ENCODE measurements around the gene KLK13.
A peak's percentile ranks its signal among the peaks of the same experiment; 100 is the strongest.

The KLK13 gene

GRCh38 chr19:51064534-51065220, at the start of gene KLK13:
KLK13 (minus strand) TSS chr19:51065092; CDS start chr19:51065067, 25 bp downstream.
- DNase-seq = no peak

GRCh38 chr19:51114087-51114729, 49.3 kb upstream of the KLK13 start:
- no peak for DNase-seq

DNA sequence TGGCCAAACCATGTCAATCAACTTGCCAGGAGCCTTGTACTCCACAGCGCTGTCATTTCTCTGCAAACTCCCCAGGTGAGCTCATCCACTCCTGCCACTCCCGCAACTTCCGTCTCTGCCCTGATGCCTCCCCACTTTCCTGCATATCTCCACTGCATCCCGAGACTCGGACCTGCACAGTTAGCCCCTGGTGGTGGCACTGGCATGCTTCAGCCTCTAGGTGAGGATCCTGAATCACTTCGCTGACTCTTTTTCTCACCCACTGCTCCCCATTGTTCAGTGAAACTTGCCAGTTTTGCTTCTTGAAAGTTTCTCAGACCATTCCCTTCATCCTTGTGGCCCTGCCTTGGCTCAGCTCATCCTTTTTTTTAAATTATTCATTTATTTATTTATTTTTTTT, 46.7 kb upstream of the KLK13 start:
- DNase-seq = no peak

DNA sequence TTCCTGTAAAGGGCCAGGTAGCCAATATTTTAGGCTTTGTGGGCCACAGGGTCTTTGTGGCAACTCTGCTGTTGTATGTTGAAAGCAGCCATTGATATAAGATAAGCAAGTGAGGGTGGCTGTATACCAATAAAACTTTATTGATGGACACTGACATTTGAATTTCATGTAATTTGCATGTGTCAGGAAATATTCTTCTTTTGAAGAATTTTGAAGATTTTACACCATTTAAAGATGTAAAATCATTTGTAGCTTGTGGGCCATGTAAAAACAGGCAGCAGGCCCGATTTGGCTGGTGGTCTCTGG, 45.7 kb upstream of the KLK13 start:
- no peak for DNase-seq

- no peak for DNase-seq
These were observed 43.9 kb upstream of the KLK13 start for GRCh38 chr19:51108805-51109146.

DNA sequence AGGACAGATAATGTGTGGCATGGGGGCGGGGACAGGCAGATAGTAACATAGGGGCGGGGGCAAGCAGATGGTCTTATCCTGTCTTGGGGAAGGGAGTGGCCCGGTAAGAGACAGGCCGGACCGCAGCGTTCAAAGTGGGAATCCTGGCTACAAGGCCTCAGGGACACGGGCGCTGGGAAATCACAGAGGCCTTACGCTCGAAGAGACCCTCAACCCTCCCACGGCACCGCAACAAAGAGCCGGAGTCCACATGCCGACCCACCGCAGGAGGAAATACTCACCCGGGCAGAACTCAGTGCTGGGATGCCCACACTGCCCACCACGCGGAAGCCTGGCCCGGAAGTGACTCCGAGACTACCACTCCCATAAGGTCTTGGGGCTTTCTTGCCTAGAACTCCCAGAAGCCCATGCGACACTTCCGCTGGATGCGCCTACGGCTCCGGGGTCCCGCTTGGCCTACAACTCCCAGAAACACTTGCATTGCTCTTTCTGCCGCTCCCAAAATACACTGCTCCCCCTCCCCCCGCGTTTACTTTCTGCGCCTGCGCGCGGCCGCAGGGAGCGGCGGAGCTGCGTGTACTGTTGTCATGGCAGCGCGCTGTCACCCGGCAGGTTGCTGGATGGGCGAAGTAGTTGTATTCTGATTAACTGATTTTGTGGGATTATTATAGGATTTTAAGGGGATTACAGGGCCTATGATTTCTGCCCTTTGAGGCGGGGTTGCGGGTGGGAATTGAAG, 43.3 kb upstream of the KLK13 start, which contains the start of gene CTU1:
Gene CTU1 (minus strand): TSS at position 344 of the 739 bp plus-strand sequence. CDS start 3,840 bp downstream, outside the sequence.
- DNase-seq = peak; percentile 96 to 99

DNA sequence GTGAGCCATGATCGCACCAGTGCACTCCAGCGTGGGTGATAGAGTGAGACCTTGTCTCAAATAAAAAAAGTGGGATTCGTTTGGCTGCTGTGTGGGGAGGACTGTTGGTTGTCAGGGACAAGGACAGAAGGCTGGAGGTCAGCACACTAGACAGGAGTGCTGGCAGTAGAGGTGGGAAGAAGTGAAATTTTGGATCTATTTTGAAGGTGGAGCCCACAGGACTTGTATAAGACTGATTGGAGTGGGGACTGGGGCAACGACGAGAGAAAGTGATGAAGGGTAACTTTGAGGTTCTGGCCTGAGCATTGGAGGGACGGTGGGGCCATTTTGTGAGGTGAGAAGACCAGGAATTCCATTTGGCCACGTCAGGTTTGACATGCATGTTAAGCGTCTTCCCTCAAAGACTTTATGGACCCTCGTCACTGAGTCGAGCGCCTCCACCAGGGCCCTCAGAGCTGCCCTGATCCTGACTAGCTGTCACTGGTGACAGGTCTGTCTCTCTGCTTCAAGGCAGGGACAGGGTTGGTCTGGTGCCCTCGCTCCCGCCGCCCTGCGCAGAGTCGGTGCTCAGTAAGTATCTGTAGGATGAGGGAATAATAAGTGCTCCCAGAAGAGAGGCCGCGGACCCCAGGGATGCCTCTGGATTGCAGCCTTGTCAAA, 42.6 kb upstream of the KLK13 start:
- no peak for DNase-seq

GRCh38 chr19:51103926-51104341, 39.0 kb upstream of the KLK13 start:
- DNase-seq = no peak

GRCh38 chr19:51102991-51103390, 38.1 kb upstream of the KLK13 start:
- DNase-seq = no peak

GRCh38 chr19:51101171-51101865, 36.4 kb upstream of the KLK13 start:
- DNase-seq = no peak

DNA sequence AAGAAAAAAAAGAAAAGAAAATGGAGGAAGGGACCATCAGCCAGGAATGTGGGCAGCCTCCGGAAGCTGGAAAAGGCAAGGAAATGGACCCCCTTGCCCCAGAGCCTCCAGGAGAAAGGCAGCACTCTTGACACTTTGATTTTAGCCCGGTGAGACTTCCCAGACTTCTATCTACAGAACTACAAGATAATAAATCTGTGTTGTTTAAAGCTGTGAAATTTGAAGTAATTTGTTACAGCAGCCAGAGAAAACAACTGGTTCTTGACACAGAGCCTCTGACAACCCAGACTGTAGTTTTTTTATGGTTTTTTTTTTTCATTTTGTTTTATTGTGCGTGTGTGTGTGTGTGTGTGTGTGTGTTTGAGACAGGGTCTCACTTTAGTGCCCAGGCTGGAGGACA, 35.7 kb upstream of the KLK13 start:
- DNase-seq = no peak

DNA sequence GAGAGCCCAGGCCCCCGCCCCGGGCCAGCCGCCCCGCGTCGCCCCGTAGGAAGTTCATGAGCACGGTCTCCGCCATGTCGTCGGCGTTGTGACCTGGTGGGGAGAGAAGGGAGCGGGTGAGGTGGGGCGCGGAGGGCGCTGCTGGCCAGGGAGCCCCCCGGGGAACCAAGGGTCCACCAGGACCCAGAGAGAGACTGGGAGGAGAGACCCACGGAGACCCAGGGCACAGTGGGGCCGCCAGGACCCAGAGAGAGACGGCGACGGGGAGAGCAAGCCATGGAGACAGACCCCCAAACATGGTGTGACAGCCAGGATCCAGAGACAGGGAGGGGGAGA, 34.1 kb upstream of the KLK13 start:
- DNase-seq = no peak

DNA sequence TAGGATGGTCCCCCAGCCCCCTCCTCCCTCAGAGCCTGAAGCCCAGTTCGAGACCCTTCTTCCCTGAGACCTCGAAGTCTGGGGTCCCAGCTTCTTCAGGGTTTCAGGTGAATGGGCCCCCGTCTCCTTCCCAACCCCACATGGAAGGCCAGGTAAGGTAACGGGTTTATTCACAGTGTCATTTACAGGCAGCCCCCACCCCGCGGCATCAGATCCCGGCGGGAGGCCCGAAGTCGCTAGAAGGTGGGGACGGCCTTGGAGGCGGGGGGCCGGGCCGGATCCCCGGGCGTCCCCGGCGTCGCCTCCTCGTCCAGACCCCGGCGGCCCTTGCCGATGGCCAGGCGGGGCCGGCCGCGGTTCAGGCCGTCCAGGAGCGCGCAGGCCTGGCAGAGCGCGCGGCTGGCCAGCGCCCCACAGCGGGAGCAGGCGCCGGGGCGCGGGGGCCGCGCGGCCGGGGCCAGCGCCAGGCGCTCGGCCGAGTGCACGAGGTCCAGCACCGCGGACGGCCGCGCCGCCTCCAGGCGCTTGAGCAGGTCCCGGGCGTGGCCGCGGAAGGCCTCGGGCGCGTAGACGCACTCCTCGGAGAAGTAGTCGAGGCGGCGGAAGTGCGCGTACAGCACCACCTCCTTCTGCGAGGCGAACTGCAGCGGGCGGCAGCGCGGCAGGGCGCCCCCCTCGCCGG, 33.6 kb upstream of the KLK13 start:
- no peak for DNase-seq

DNA sequence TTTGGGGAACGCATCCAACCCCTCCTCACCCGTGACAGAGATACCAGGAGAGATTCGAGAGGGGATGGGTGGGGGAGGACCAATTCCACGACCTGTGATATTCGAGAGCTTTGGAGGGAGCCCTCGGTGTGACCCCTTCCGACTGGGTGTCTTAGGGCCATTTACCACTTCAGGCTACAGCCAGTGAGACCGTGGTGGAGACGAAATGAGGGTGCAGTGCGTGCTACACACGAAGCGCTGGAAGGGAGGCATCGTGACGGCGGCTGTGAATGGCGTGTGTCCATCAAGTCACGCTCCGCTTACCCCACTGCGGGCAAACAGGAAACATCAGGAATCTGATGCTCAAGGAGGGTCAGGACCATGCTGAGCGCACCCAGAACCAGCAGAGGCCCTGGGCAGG, 32.9 kb upstream of the KLK13 start:
- DNase-seq = no peak

GRCh38 chr19:51097166-51097738, 32.4 kb upstream of the KLK13 start:
- peak; percentile 27 for DNase-seq

DNA sequence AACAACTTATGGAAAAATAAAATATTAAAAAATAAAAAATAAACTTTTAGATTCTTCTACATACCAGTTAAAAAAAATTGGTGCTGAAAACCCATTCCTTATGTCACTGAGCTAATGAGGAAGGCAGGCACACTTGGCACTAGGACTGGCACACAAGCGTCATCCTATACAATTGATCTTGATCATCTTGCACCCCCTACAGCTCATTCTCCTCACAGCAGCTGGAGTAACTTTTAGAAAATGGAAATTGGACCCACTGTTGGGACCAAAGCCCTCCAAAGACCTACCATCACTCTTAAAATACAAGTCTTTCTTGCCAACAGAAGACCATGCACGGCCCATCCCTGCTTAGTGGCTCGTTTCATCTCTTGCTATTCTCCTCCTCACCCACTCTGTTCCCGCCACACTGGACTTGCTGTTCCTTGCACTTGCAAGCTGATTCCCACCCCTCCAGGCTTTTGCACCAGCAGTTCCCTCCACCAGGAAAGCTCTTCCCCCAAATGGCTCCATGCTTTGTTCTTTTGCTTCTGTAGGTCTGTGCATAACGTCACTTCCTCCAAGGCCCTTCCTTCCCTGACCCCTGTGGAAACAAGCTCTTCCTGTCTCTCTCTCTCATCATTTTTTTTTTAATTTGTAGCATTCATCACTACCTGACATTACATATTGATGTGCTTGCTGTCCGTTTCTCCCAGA, 31.7 kb upstream of the KLK13 start:
- no peak for DNase-seq

- no peak for DNase-seq
These were observed 29.9 kb upstream of the KLK13 start for GRCh38 chr19:51094696-51095279.

DNA sequence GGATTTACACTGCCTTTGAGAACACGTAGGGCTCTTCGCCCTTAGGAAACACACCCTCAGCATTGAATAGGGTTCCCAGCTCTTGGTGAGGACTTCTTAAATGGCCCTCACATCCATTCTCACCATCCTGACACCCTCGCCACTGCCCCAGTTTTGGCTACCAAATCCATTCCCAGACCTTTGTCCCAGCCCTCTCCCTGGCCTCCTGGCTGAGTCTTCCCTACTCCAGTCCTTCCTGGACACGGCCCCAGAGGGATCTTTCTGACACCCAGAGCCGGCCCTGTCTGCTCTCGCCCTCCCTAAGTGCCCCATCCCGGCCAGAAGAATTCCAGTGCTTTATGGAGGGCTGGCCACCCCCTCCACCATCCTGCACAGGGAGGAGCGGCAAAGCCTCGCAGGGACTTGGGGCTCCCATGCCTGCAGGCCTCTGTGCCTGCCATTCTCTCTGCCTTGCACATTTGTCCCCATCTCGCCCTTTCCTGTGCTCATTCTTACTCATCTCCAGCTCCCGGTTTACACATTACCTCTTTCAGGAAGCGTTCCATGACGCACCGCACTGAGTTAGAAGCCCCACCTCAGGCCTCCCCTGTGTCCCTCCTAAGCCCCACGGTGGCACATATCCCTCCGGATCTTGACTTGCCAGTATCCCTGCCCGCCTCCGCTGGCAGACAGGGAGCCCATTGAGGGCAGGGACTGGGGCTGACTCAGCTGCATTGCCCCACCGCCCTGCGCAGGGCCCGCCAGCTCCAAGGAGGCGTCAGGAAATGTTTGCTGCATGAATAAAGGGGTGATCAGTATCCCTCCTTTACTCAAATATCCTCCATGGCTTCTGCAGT, 28.8 kb upstream of the KLK13 start:
- no peak for DNase-seq

GRCh38 chr19:51093101-51093500, 28.2 kb upstream of the KLK13 start:
- no peak for DNase-seq
